Measurements from ENCODE around the gene RANBP3.

DNA sequence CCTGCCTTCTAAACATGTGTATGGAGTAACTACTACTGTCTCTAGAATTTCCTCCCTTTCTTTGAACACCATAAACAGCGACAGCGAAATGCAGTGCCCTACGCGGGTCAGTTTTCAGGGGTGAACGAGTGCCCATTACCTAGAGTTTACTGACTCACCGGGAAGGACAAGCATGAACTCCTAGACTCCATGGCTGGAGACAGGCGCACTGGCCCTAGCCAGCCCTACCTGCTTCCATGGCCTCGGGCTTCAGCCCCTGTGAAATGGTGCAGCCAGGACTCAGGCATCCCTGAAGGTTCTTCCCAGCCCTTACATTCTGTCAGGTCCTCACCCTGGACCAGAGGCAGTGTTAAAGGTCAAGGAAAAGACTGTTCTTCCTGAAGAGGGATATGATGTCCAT, 8.5 kb downstream of the RANBP3 start:
- TF ChIP-seq EZH2 (IDR thresholded peaks at IDR 0.05; ENCODE audit: borderline replicate concordance, low read length), result no peak
- TF ChIP-seq, protein P1, sequence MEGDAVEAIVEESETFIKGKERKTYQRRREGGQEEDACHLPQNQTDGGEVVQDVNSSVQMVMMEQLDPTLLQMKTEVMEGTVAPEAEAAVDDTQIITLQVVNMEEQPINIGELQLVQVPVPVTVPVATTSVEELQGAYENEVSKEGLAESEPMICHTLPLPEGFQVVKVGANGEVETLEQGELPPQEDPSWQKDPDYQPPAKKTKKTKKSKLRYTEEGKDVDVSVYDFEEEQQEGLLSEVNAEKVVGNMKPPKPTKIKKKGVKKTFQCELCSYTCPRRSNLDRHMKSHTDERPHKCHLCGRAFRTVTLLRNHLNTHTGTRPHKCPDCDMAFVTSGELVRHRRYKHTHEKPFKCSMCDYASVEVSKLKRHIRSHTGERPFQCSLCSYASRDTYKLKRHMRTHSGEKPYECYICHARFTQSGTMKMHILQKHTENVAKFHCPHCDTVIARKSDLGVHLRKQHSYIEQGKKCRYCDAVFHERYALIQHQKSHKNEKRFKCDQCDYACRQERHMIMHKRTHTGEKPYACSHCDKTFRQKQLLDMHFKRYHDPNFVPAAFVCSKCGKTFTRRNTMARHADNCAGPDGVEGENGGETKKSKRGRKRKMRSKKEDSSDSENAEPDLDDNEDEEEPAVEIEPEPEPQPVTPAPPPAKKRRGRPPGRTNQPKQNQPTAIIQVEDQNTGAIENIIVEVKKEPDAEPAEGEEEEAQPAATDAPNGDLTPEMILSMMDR (IDR thresholded peaks at IDR 0.05; ENCODE audit: low read length), result no peak
